Naive thymus-derived CD4-positive, alpha-beta T cell (primary cell): ENCODE data around the gene AQP1. TPM values are rescaled to one million over a fixed set of nuclear protein-coding genes. Genes with fewer than 3 reads are reported as not detected.

Experiments
- ATAC-seq: fragments of 150-1000 bp; cut with Tn5 transposase; 2 replicates; pipeline ENCODE4 v1.10.0; 2021; ENCODE audit warnings: mild to moderate bottlenecking, moderate library complexity
- CTCF ChIA-PET: fragments of 350-600 bp; sonication (Branson Sonifier 250); formaldehyde crosslinking; loops from one replicate; lab custom pipeline; 2021; ENCODE audit warnings: antibody characterized with exemption; lab: Charles Lee
- POLR2A ChIA-PET: fragments of 350-600 bp; sonication (Branson Sonifier 250); formaldehyde crosslinking; loops from one replicate; lab custom pipeline; 2021; ENCODE audit warnings: antibody characterized with exemption, inconsistent platforms; lab: Charles Lee
- DNase-seq, 9 donors: peaks; one replicate each; pipeline versions ENCODE4 v3.0.0 to v3.0.0-alpha.2; 2020 to 2022; ENCODE audit warnings: mixed read lengths in 1 of 9
- H3K27ac ChIP-seq: one replicate; pipeline ENCODE4 v1.7.0; 2013; ENCODE audit warnings: mild to moderate bottlenecking, low read depth, low read length, moderate library complexity
- H3K27me3 ChIP-seq, 2 donors: one replicate each; pipeline ENCODE4 v1.7.0; 2013; ENCODE audit warnings: low read length in 2 of 2, mild to moderate bottlenecking in 2 of 2, moderate library complexity in 2 of 2; ENCODE audit not compliant: control insufficient read depth in 2 of 2, insufficient read depth in 2 of 2
- H3K36me3 ChIP-seq, 3 experiments: 1 replicate in 2 of 3; 2 replicates in 1 of 3; pipeline ENCODE4 v1.7.0; 2013; ENCODE audit warnings: low read length in 3 of 3, mild to moderate bottlenecking in 3 of 3, moderate library complexity in 1 of 3; ENCODE audit not compliant: insufficient read depth in 3 of 3, control insufficient read depth in 2 of 3
- H3K4me1 ChIP-seq, 2 donors: one replicate each; pipeline ENCODE4 v1.7.0; 2013; ENCODE audit warnings: low read length in 2 of 2, mild to moderate bottlenecking in 2 of 2, moderate library complexity in 1 of 2; ENCODE audit not compliant: control insufficient read depth in 2 of 2, insufficient read depth in 2 of 2
- H3K4me3 ChIP-seq: 2 replicates; pipeline ENCODE4 v1.7.0; 2013; ENCODE audit warnings: mild to moderate bottlenecking, low read length
- H3K9me3 ChIP-seq, 3 experiments: 1 replicate in 2 of 3; 2 replicates in 1 of 3; pipeline ENCODE4 v1.7.0; 2013; ENCODE audit warnings: low read length in 3 of 3; ENCODE audit not compliant: control insufficient read depth in 2 of 3
- H3K27ac Mint-ChIP-seq, 9 donors: one replicate each; pipeline ENCODE4 v1.8.0; 2020 to 2022; ENCODE audit warnings: mixed read lengths in 9 of 9, mild to moderate bottlenecking in 8 of 9, moderate library complexity in 5 of 9, inconsistent platforms in 2 of 9
- H3K27me3 Mint-ChIP-seq, 5 donors: one replicate each; pipeline ENCODE4 v1.8.0; 2021 to 2022; ENCODE audit warnings: mixed read lengths in 5 of 5, mild to moderate bottlenecking in 1 of 5
- H3K36me3 Mint-ChIP-seq, 5 donors: one replicate each; pipeline ENCODE4 v1.8.0; 2020 to 2022; ENCODE audit warnings: mixed read lengths in 5 of 5, mild to moderate bottlenecking in 3 of 5, inconsistent platforms in 1 of 5
- H3K4me1 Mint-ChIP-seq, 7 donors: one replicate each; pipeline ENCODE4 v1.8.0; 2020 to 2022; ENCODE audit warnings: mixed read lengths in 7 of 7, mild to moderate bottlenecking in 3 of 7, inconsistent platforms in 1 of 7
- H3K4me3 Mint-ChIP-seq, 10 donors: one replicate each; pipeline ENCODE4 v1.8.0; 2020 to 2022; ENCODE audit warnings: mild to moderate bottlenecking in 10 of 10, mixed read lengths in 10 of 10, moderate library complexity in 6 of 10, inconsistent platforms in 2 of 10
- H3K9me3 Mint-ChIP-seq, 11 donors: one replicate each; pipeline ENCODE4 v1.8.0; 2020 to 2022; ENCODE audit warnings: mixed read lengths in 11 of 11, mild to moderate bottlenecking in 4 of 11, inconsistent platforms in 1 of 11, moderate library complexity in 1 of 11
- intact Hi-C, 2 donors: fragments of 100-400 bp; cut with micrococcal nuclease; formaldehyde crosslinking; loops; one replicate each; pipeline ENCODE4 v1.15.1; 2023
- polyA plus RNA-seq, 2 donors: library from polyadenylated mRNA; unstranded; fragments of 300-500 nt; fragmentation: Illumina TruSeq; gene quantifications; one replicate each; pipeline ENCODE4 v1.2.3, GENCODE V29; 2021
- total RNA-seq, 6 experiments: library from RNA in 5 of 6; stranded (reverse) in 5 of 6; gene quantifications; 1 replicate in 5 of 6; 2 replicates in 1 of 6; pipeline ENCODE4 v1.2.3 and lab custom pipeline; 2021 to 2026

Gene AQP1
- total and polyA plus RNA-seq, 7 experiments from 2014 or later, result 0.12 to 0.37 (median 0.16) TPM; not detected in 3

GRCh38 chr7:30927040-30927439, 15.4 kb downstream of the AQP1 start:
- DNase-seq, result no peak

GRCh38 chr7:30927559-30927958, 15.9 kb downstream of the AQP1 start:
- Histone ChIP-seq H3K36me3 (no peaks in the 10 kb centered on the region), H3K27ac (no peak overlapping the region), H3K27me3 (no peaks in the 10 kb centered on the region), H3K4me1 (no peaks in the 10 kb centered on the region), H3K4me3 (no peak overlapping the region), H3K9me3 (no peaks in the 10 kb centered on the region)
- Mint-ChIP-seq H3K4me1 (no peaks in the 10 kb centered on the region), H3K9me3 (peaks cover 0 to 8% (median 3%) of the 10 kb centered on the region in 11 donors), H3K27me3 (peaks cover 0 to 5% (median 0%) of the 10 kb centered on the region in 5 donors), H3K4me3 (no peak overlapping the region), H3K36me3 (no peaks in the 10 kb centered on the region), H3K27ac (no peak overlapping the region)
- POLR2A ChIA-PET, result interaction anchor here (0.5 kb wide), 1 partner anchor 29 kb away, joined by 3 read pairs; no protein-coding TSS in a partner anchor
- DNase-seq (no peak), ATAC-seq (no peak)
- CTCF ChIA-PET, result no interaction called here
- intact Hi-C loops, result no loop called here

More at GRCh38 chr7:30927040-30927439, 15.4 kb downstream of the AQP1 start:
- H3K36me3 ChIP-seq, result no peaks in the 10 kb centered on the region
- H3K27ac ChIP-seq, result no peak overlapping the region
- POLR2A ChIA-PET, result no interaction called here
- no peak overlapping the region for H3K4me3 ChIP-seq
- no peaks in the 10 kb centered on the region for H3K4me1 Mint-ChIP-seq
- ATAC-seq, result no peak
- H3K27me3 Mint-ChIP-seq, result peaks cover 0 to 5% (median 0%) of the 10 kb centered on the region in 5 donors
- CTCF ChIA-PET, result no interaction called here
- peaks cover 0 to 8% (median 3%) of the 10 kb centered on the region in 11 donors for H3K9me3 Mint-ChIP-seq
- H3K27ac Mint-ChIP-seq, result no peak overlapping the region
- H3K27me3 ChIP-seq, result no peaks in the 10 kb centered on the region
- intact Hi-C loops, result no loop called here
- H3K4me1 ChIP-seq, result no peaks in the 10 kb centered on the region
- no peak overlapping the region for H3K4me3 Mint-ChIP-seq
- H3K9me3 ChIP-seq, result no peaks in the 10 kb centered on the region
- no peaks in the 10 kb centered on the region for H3K36me3 Mint-ChIP-seq

DNA sequence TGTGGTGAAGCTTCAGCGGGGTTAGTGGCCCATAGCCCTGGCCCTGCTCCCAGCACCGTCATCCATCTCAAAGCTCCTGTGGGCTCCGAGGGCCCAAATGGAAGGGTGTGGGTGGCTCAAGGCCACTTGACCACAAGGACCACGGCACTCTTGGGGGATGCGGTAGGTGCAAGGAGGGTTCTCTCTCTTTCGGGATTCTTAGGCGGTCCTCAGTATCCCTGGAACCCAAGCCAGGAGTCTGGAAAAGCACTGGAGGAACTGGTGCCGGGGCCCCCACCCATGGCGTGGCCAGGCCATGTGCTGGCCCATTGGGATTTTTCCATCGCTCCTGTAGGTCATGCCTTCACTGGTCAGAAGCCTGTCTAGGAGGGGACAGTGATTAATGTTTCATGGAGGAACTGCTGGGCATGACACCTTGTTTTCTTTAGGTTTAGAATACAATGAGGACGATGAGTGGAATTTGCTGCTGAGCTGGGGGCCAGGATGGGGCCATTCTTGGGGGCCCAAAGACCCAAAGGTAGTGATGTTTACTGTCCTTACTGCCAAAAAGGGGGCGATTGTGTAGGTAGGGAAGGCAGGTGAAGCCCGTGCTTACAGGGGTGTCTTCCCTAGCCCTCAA, 16.7 kb downstream of the AQP1 start:
- Histone ChIP-seq H3K27me3 (no peaks in the 10 kb centered on the region), H3K9me3 (no peaks in the 10 kb centered on the region), H3K27ac (no peak overlapping the region), H3K4me3 (no peak overlapping the region), H3K36me3 (no peaks in the 10 kb centered on the region), H3K4me1 (no peaks in the 10 kb centered on the region)
- Mint-ChIP-seq H3K27me3 (peaks cover 0 to 5% (median 0%) of the 10 kb centered on the region in 5 donors), H3K27ac (no peak overlapping the region), H3K9me3 (peaks cover 0 to 8% (median 3%) of the 10 kb centered on the region in 11 donors), H3K4me3 (no peak overlapping the region), H3K4me1 (no peaks in the 10 kb centered on the region), H3K36me3 (no peaks in the 10 kb centered on the region)
- ATAC-seq (no peak), DNase-seq (no peak)
- ChIA-PET POLR2A (no interaction called here), CTCF (interaction anchor here (0.7 kb wide), 1 partner anchor 9 kb away, joined by 3 read pairs; no protein-coding TSS in a partner anchor)
- intact Hi-C loops, result no loop called here

DNA sequence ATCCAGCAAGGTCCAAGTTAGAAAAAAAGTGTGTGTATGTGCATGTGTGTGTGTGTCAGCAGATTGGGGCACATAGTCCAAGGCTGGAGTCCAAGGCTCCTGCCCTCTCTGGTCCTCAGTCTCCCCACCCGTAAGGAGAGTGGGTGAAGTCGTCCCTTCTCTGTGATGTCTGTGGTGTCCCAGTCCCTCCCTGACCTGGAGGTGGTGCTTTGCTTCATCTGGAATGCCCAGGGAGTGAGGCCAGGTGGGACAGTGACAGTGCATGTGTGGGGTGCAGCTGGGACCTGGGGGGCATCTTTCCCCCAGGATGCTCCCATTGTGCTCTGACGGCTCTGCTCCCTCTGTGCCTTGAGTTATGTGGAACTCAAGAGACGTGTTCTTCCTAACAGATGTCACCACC, 18.0 kb downstream of the AQP1 start:
- ChIA-PET POLR2A (no interaction called here), CTCF (interaction anchor here (0.6 kb wide), 1 partner anchor 285 kb away, joined by 3 read pairs; no protein-coding TSS in a partner anchor)
- Histone ChIP-seq H3K27ac (no peak overlapping the region), H3K36me3 (no peaks in the 10 kb centered on the region), H3K27me3 (no peaks in the 10 kb centered on the region), H3K9me3 (no peaks in the 10 kb centered on the region), H3K4me1 (no peaks in the 10 kb centered on the region), H3K4me3 (no peak overlapping the region)
- H3K27me3 Mint-ChIP-seq, result peaks cover 0 to 5% (median 0%) of the 10 kb centered on the region in 5 donors
- ATAC-seq, result no peak
- H3K27ac Mint-ChIP-seq, result no peak overlapping the region
- no peak for DNase-seq
- peaks cover 0 to 8% (median 3%) of the 10 kb centered on the region in 11 donors for H3K9me3 Mint-ChIP-seq
- intact Hi-C loops, result no loop called here
- no peak overlapping the region for H3K4me3 Mint-ChIP-seq
- no peaks in the 10 kb centered on the region for H3K4me1 Mint-ChIP-seq
- H3K36me3 Mint-ChIP-seq, result no peaks in the 10 kb centered on the region

DNA sequence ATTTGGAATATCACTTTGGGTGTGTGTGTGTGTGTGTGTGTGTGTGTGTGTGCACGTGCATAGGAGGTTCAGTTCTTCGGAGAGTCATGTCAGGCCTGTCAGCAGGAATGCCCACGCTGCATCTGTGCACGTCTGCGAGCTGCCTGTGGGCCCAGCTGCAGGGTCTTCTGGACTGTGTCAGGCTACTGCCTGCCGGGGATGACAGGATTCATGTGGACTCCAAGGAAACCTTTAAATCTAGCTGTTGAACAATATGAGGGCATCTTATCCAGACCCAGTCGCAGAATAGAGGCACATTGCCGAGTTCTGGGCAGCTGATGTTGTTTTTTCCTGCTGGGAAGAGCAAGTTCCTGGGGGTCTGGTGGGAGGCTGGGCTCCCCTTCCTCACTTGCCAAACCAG, 19.0 kb downstream of the AQP1 start:
- Mint-ChIP-seq H3K9me3 (peaks cover 0 to 8% (median 3%) of the 10 kb centered on the region in 11 donors), H3K4me3 (no peak overlapping the region), H3K27me3 (peaks cover 0 to 5% (median 0%) of the 10 kb centered on the region in 5 donors), H3K36me3 (no peaks in the 10 kb centered on the region), H3K27ac (no peak overlapping the region), H3K4me1 (no peaks in the 10 kb centered on the region)
- POLR2A ChIA-PET, result no interaction called here
- CTCF ChIA-PET, result no interaction called here
- no peak overlapping the region for H3K4me3 ChIP-seq
- no peaks in the 10 kb centered on the region for H3K4me1 ChIP-seq
- no peak overlapping the region for H3K27ac ChIP-seq
- no peaks in the 10 kb centered on the region for H3K36me3 ChIP-seq
- no peaks in the 10 kb centered on the region for H3K9me3 ChIP-seq
- DNase-seq, result no peak
- intact Hi-C loops, result no loop called here
- ATAC-seq, result no peak
- H3K27me3 ChIP-seq, result no peaks in the 10 kb centered on the region

DNA sequence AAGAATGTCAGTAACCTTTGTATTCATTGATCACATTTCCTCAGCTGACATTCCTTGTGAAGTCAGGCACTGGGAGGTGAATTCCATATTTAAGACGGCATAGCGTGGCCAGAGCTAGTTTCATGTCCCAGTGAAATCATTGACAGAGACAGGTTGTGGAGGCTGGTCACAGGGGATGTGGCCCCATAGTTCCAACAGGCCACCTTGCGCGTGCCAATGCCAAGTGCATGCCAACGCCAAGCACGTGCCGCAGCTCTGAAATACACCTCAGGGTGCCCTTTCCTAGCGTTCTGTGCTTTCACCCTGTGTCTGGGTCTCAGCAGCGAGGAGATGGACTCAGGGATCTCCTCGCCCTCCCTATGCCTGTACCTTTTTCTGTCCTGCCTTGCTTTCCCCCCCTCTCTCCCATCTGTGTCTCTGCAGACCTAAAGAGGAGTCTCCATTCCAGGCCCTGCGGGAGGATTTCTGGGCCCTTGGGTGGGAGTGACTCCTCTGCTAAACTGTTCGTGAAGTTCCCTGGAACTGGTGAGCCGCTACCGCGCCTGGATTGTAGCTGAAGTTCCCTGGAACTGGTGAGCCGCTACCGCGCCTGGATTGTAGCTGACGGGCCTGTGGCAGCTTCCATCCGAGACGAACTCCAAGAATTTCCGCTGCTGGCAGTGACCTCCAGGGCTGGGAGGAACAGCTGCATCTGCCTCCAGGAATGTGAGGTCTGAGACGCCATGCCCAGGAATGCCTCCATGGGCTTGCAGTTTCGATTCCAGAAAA, 19.7 kb downstream of the AQP1 start:
- H3K4me3 Mint-ChIP-seq, result no peak overlapping the region
- Histone ChIP-seq H3K27me3 (no peaks in the 10 kb centered on the region), H3K27ac (no peak overlapping the region), H3K9me3 (no peaks in the 10 kb centered on the region), H3K4me1 (no peaks in the 10 kb centered on the region), H3K4me3 (no peak overlapping the region), H3K36me3 (no peaks in the 10 kb centered on the region)
- no peak overlapping the region for H3K27ac Mint-ChIP-seq
- no peak for ATAC-seq
- H3K9me3 Mint-ChIP-seq, result peaks cover 0 to 8% (median 3%) of the 10 kb centered on the region in 11 donors
- POLR2A ChIA-PET, result no interaction called here
- H3K36me3 Mint-ChIP-seq, result no peaks in the 10 kb centered on the region
- CTCF ChIA-PET, result no interaction called here
- intact Hi-C loops, result no loop called here
- DNase-seq, result no peak
- no peaks in the 10 kb centered on the region for H3K4me1 Mint-ChIP-seq
- H3K27me3 Mint-ChIP-seq, result peaks cover 0 to 5% (median 0%) of the 10 kb centered on the region in 5 donors
